ENCODE data around the gene TMEM203. TPM values are rescaled to one million over a fixed set of nuclear protein-coding genes. Genes with fewer than 3 reads are reported as not detected.

TMEM203 gene
- total RNA-seq, 1 experiment from 2014 or later: 50.6 TPM

DNA sequence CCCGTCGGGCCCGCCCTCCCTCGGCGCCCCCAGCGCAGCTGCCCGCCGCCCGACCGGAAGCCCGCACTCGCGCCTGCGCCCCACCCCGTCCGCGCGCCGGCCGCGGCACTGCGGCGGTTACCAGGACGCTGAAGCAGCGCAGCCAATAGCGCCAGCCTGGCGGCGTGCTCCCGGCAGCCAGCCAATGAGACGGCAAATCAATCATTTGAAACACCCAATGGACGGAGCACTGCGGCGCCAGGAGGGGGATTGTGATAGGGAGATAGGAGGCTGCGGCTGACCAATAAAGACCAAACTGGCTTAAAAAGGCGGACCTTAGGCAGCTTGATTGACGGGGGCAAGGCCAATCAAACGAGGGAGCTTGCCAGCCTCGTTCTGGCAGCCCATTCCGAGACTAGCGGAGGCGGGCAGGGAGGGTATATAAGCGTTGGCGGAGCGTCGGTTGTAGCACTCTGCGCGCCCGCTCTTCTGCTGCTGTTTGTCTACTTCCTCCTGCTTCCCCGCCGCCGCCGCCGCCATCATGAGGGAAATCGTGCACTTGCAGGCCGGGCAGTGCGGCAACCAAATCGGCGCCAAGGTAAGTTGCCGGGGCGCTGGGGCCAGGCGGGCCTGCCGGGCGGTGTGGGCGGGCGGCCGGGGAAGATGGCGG lies 35.5 kb upstream of the TMEM203 start, which contains the start of gene TUBB4B (continued):
- TF ChIP-seq, protein P1, sequence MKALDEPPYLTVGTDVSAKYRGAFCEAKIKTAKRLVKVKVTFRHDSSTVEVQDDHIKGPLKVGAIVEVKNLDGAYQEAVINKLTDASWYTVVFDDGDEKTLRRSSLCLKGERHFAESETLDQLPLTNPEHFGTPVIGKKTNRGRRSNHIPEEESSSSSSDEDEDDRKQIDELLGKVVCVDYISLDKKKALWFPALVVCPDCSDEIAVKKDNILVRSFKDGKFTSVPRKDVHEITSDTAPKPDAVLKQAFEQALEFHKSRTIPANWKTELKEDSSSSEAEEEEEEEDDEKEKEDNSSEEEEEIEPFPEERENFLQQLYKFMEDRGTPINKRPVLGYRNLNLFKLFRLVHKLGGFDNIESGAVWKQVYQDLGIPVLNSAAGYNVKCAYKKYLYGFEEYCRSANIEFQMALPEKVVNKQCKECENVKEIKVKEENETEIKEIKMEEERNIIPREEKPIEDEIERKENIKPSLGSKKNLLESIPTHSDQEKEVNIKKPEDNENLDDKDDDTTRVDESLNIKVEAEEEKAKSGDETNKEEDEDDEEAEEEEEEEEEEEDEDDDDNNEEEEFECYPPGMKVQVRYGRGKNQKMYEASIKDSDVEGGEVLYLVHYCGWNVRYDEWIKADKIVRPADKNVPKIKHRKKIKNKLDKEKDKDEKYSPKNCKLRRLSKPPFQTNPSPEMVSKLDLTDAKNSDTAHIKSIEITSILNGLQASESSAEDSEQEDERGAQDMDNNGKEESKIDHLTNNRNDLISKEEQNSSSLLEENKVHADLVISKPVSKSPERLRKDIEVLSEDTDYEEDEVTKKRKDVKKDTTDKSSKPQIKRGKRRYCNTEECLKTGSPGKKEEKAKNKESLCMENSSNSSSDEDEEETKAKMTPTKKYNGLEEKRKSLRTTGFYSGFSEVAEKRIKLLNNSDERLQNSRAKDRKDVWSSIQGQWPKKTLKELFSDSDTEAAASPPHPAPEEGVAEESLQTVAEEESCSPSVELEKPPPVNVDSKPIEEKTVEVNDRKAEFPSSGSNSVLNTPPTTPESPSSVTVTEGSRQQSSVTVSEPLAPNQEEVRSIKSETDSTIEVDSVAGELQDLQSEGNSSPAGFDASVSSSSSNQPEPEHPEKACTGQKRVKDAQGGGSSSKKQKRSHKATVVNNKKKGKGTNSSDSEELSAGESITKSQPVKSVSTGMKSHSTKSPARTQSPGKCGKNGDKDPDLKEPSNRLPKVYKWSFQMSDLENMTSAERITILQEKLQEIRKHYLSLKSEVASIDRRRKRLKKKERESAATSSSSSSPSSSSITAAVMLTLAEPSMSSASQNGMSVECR (CRISPR knock-in tag; IDR thresholded peaks at IDR 0.05; ENCODE audit: borderline replicate concordance): peak; percentile 85; the same call in 1 of the 2 replicates
- TF ChIP-seq TEAD1 (CRISPR knock-in tag; IDR thresholded peaks at IDR 0.05): 0 out of 2 replicates have a peak, but pooled peaks have one; percentile 70
- TF ChIP-seq, protein P2, sequence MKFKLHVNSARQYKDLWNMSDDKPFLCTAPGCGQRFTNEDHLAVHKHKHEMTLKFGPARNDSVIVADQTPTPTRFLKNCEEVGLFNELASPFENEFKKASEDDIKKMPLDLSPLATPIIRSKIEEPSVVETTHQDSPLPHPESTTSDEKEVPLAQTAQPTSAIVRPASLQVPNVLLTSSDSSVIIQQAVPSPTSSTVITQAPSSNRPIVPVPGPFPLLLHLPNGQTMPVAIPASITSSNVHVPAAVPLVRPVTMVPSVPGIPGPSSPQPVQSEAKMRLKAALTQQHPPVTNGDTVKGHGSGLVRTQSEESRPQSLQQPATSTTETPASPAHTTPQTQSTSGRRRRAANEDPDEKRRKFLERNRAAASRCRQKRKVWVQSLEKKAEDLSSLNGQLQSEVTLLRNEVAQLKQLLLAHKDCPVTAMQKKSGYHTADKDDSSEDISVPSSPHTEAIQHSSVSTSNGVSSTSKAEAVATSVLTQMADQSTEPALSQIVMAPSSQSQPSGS (CRISPR knock-in tag; IDR thresholded peaks at IDR 0.05; ENCODE audit: borderline replicate concordance, low read depth): no peak
- TF ChIP-seq, protein P3, sequence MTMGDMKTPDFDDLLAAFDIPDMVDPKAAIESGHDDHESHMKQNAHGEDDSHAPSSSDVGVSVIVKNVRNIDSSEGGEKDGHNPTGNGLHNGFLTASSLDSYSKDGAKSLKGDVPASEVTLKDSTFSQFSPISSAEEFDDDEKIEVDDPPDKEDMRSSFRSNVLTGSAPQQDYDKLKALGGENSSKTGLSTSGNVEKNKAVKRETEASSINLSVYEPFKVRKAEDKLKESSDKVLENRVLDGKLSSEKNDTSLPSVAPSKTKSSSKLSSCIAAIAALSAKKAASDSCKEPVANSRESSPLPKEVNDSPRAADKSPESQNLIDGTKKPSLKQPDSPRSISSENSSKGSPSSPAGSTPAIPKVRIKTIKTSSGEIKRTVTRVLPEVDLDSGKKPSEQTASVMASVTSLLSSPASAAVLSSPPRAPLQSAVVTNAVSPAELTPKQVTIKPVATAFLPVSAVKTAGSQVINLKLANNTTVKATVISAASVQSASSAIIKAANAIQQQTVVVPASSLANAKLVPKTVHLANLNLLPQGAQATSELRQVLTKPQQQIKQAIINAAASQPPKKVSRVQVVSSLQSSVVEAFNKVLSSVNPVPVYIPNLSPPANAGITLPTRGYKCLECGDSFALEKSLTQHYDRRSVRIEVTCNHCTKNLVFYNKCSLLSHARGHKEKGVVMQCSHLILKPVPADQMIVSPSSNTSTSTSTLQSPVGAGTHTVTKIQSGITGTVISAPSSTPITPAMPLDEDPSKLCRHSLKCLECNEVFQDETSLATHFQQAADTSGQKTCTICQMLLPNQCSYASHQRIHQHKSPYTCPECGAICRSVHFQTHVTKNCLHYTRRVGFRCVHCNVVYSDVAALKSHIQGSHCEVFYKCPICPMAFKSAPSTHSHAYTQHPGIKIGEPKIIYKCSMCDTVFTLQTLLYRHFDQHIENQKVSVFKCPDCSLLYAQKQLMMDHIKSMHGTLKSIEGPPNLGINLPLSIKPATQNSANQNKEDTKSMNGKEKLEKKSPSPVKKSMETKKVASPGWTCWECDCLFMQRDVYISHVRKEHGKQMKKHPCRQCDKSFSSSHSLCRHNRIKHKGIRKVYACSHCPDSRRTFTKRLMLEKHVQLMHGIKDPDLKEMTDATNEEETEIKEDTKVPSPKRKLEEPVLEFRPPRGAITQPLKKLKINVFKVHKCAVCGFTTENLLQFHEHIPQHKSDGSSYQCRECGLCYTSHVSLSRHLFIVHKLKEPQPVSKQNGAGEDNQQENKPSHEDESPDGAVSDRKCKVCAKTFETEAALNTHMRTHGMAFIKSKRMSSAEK (CRISPR knock-in tag; IDR thresholded peaks at IDR 0.05; ENCODE audit: borderline replicate concordance): peak; percentile 22; the same call in 1 of the 2 replicates
- TF ChIP-seq GRHL2 (CRISPR knock-in tag; IDR thresholded peaks at IDR 0.05; ENCODE audit: insufficient replicate concordance, severe bottlenecking): no peak
- TF ChIP-seq OVOL2 (CRISPR knock-in tag; IDR thresholded peaks at IDR 0.05; ENCODE audit: borderline replicate concordance): no peak; the same call in 1 of the 2 replicates
- no peak for TF ChIP-seq CBFB (CRISPR knock-in tag; IDR thresholded peaks at IDR 0.05; ENCODE audit: low read depth)
- peak; percentile 52 for TF ChIP-seq HMGA2 (CRISPR knock-in tag; IDR thresholded peaks at IDR 0.05)
- TF ChIP-seq ZBTB21 (CRISPR knock-in tag; IDR thresholded peaks at IDR 0.05; ENCODE audit: borderline replicate concordance): no peak

DNA sequence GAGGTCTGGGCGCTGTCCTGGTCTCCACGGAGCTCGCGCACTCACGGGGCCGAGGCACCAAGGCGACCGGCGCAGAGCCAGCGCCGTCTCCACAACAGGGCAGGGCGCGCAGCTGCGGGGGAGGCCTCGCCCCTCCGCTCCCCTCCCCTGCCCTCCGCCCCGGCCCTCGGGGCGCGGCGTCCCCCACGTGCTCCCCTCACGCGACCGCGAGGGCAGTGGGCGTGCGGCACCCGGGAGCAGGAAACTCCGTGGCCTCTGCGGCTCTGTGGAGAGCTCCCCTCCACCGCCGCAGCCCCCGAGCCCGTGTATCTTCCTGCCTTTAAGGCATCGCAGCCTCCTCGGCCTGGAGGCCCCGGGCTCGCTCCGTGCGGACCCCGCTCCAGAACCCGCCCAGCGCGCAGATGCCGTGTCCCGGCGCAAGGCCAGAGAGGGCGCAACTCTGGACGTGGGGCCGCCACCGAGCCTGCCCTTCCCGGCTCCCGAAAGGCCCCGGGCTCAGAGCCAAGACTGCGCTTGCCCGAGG lies 34.9 kb upstream of the TMEM203 start:
- ChIA-PET POLR2A (interaction anchor here (0.6 to 1.8 kb wide), 29 partner anchors 13 to 652 kb away, joined by 3 to 30 read pairs (median 4); partner anchors contain the start of genes LRRC26, MAN1B1, NELFB and NRARP), CTCF (interaction anchor here (0.7 to 2.4 kb wide), 29 partner anchors 11 to 211 kb away, joined by 3 to 14 read pairs (median 4); partner anchors contain the start of genes CYSRT1, EXD3, MAN1B1 and NOXA1)
- TF ChIP-seq SOX15 (CRISPR knock-in tag; IDR thresholded peaks at IDR 0.05): no peak
- TF ChIP-seq IRF2 (CRISPR knock-in tag; IDR thresholded peaks at IDR 0.05; ENCODE audit: borderline replicate concordance, low read depth): no peak
- TF ChIP-seq ZNF121 (CRISPR knock-in tag; IDR thresholded peaks at IDR 0.05): no peak
- TF ChIP-seq FOXP1 (CRISPR knock-in tag; IDR thresholded peaks at IDR 0.05; ENCODE audit: borderline replicate concordance): peak; percentile 87; the same call in 1 of the 2 replicates
- TF ChIP-seq NFYB (CRISPR knock-in tag; conservative IDR thresholded peaks at IDR 0.05; ENCODE audit: low read depth): no peak
- TF ChIP-seq, protein P4, sequence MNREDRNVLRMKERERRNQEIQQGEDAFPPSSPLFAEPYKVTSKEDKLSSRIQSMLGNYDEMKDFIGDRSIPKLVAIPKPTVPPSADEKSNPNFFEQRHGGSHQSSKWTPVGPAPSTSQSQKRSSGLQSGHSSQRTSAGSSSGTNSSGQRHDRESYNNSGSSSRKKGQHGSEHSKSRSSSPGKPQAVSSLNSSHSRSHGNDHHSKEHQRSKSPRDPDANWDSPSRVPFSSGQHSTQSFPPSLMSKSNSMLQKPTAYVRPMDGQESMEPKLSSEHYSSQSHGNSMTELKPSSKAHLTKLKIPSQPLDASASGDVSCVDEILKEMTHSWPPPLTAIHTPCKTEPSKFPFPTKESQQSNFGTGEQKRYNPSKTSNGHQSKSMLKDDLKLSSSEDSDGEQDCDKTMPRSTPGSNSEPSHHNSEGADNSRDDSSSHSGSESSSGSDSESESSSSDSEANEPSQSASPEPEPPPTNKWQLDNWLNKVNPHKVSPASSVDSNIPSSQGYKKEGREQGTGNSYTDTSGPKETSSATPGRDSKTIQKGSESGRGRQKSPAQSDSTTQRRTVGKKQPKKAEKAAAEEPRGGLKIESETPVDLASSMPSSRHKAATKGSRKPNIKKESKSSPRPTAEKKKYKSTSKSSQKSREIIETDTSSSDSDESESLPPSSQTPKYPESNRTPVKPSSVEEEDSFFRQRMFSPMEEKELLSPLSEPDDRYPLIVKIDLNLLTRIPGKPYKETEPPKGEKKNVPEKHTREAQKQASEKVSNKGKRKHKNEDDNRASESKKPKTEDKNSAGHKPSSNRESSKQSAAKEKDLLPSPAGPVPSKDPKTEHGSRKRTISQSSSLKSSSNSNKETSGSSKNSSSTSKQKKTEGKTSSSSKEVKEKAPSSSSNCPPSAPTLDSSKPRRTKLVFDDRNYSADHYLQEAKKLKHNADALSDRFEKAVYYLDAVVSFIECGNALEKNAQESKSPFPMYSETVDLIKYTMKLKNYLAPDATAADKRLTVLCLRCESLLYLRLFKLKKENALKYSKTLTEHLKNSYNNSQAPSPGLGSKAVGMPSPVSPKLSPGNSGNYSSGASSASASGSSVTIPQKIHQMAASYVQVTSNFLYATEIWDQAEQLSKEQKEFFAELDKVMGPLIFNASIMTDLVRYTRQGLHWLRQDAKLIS (CRISPR knock-in tag; IDR thresholded peaks at IDR 0.05; ENCODE audit: borderline replicate concordance): no peak
- TF ChIP-seq, protein P5, sequence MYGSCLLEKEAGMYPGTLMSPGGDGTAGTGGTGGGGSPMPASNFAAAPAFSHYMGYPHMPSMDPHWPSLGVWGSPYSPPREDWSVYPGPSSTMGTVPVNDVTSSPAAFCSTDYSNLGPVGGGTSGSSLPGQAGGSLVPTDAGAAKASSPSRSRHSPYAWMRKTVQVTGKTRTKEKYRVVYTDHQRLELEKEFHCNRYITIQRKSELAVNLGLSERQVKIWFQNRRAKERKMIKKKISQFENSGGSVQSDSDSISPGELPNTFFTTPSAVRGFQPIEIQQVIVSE (CRISPR knock-in tag; IDR thresholded peaks at IDR 0.05; ENCODE audit: borderline replicate concordance): no peak
- TF ChIP-seq, protein P2 (CRISPR knock-in tag; IDR thresholded peaks at IDR 0.05; ENCODE audit: borderline replicate concordance, low read depth): no peak

More for the DNA sequence above, 34.9 kb upstream of the TMEM203 start:
- Mint-ChIP-seq H3K27ac (no peak overlapping the region), H3K9me3 (no peaks in the 10 kb centered on the region), H3K4me3 (peak overlapping the region; percentile 73), H3K4me1 (peaks cover 40% of the 10 kb centered on the region), H3K27me3 (ENCODE audit: low read depth) (no peaks in the 10 kb centered on the region), H3K36me3 (peaks cover 20% of the 10 kb centered on the region)
- DNase-seq (ENCODE audit: low spot score): peak; percentile 38
- no peak for ATAC-seq

Measured in WTC11 (cell line).